Endothelial cell (in vitro differentiated cells): ENCODE measurements around the gene POLN. TPM values are rescaled to one million over a fixed set of nuclear protein-coding genes. Genes with fewer than 3 reads are reported as not detected.

ENCODE experiments used
- DNase-seq: peaks from one replicate; pipeline ENCODE4 v3.0.0; 2021; ENCODE audit warnings: low spot score
- H3K27ac Mint-ChIP-seq: one replicate; pipeline ENCODE4 v1.8.0; 2021; ENCODE audit warnings: mixed read lengths, inconsistent platforms; ENCODE audit not compliant: unreplicated experiment
- H3K27me3 Mint-ChIP-seq: one replicate; pipeline ENCODE4 v1.8.0; 2021; ENCODE audit warnings: mild to moderate bottlenecking, moderate library complexity, mixed read lengths, inconsistent platforms; ENCODE audit not compliant: unreplicated experiment
- H3K36me3 Mint-ChIP-seq: one replicate; pipeline ENCODE4 v1.8.0; 2021; ENCODE audit warnings: mild to moderate bottlenecking, low read depth, mixed read lengths, inconsistent platforms; ENCODE audit not compliant: unreplicated experiment
- H3K4me1 Mint-ChIP-seq: one replicate; pipeline ENCODE4 v1.8.0; 2021; ENCODE audit warnings: mild to moderate bottlenecking, mixed read lengths, inconsistent platforms; ENCODE audit not compliant: unreplicated experiment
- H3K4me3 Mint-ChIP-seq: one replicate; pipeline ENCODE4 v1.8.0; 2021; ENCODE audit warnings: mild to moderate bottlenecking, mixed read lengths, inconsistent platforms; ENCODE audit not compliant: unreplicated experiment
- H3K9me3 Mint-ChIP-seq: one replicate; pipeline ENCODE4 v1.8.0; 2021; ENCODE audit warnings: mixed read lengths, inconsistent platforms; ENCODE audit not compliant: unreplicated experiment
- total RNA-seq: library from RNA; stranded (reverse); fragmentation: NEBNext Ultra II Directional; extraction: Animal tissue kit (Norgen Biotek cat#: 25700); gene quantifications from one replicate; pipeline ENCODE4 v1.2.1, GENCODE V29; 2021; ENCODE audit not compliant: unreplicated experiment
- TF ChIP-seq, protein P1 (sequence below): fragments of 200-600 bp; sonication (generic); IDR thresholded peaks from one replicate; pipeline ENCODE4 v1.5.0; 2021; ENCODE audit warnings: antibody characterized with exemption; ENCODE audit not compliant: unreplicated experiment

Gene POLN
- total RNA-seq, 1 donor from 2014 or later: 2.5 TPM

DNA sequence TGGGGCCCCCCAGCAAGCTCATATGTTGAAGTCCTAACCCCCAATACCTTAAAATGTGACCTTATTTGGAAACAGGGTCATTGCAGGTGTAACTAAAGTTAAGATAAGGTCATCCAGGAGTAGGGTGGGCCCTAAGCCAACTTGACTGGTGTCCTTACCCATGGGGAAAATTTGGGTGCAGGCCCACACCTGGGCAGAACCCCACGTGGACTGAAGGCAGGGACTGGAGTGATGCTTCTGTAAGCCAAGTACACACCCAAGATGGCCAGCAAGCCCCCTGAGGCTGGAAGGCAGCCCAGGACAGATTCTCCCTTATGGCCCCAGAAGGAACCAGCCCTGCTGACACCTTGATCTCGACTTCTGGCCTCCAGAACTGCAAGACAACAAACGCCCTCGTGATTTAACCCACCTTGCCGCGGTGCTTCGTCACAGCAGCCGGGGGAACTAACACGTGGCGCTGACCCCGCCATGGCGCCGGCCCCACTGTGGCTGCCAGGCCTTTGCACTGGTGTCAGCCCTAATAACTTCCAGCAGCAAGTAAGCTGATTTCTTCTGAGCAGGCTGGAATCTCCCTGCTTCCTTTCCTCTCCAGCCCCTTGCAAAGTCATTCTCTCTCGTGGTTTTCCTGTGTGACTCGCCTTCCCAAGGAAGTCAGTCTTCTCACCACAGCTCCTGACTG, 43.2 kb upstream of the POLN start:
- Mint-ChIP-seq H3K4me3 (no peak overlapping the region), H3K27me3 (peaks cover 6% of the 10 kb centered on the region), H3K36me3 (no peaks in the 10 kb centered on the region), H3K4me1 (peaks cover 8% of the 10 kb centered on the region), H3K27ac (no peak overlapping the region), H3K9me3 (no peaks in the 10 kb centered on the region)
- DNase-seq: no peak
- TF ChIP-seq, protein P1, sequence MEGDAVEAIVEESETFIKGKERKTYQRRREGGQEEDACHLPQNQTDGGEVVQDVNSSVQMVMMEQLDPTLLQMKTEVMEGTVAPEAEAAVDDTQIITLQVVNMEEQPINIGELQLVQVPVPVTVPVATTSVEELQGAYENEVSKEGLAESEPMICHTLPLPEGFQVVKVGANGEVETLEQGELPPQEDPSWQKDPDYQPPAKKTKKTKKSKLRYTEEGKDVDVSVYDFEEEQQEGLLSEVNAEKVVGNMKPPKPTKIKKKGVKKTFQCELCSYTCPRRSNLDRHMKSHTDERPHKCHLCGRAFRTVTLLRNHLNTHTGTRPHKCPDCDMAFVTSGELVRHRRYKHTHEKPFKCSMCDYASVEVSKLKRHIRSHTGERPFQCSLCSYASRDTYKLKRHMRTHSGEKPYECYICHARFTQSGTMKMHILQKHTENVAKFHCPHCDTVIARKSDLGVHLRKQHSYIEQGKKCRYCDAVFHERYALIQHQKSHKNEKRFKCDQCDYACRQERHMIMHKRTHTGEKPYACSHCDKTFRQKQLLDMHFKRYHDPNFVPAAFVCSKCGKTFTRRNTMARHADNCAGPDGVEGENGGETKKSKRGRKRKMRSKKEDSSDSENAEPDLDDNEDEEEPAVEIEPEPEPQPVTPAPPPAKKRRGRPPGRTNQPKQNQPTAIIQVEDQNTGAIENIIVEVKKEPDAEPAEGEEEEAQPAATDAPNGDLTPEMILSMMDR: no peak

DNA sequence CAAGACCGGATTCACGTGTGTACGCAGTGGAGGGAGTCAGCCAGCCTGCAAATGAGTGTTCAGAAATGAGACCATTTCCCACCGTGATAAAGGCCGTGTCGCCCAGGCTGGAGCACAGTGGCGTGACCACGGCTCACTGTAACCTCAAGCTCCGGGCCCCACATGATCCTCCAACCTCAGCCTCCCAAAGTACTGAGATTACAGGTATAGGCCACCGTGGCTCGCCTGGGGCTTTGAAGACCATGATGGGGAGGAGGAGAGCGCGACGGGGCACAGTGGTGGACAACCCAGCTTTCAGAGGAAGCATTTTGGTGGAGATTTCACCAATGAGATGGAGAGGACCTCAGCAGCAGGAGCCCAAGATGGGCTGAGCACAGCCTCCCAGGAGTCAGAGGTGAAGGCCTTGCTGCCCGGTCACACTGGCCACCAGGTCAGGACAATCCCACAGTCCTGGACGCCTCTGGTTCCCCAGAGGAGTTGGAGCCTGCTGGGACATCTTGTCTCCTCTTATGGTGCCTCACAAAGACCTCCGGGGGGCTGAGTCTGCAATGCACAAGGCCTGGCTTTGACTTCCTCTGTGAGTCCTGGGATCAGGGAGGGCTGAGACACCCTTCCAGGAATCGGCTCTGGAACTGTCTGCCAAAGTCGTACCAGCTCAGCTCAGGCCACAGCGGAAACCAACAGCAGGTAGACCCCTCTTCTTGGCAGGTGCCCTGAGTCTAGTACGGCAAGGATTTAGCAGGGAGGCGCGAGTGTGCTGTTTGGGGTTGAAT, 42.4 kb upstream of the POLN start:
- TF ChIP-seq, protein P1: no peak
- Mint-ChIP-seq H3K4me3 (no peak overlapping the region), H3K27me3 (peaks cover 6% of the 10 kb centered on the region), H3K27ac (peak overlapping the region; percentile 61), H3K9me3 (no peaks in the 10 kb centered on the region), H3K4me1 (peaks cover 8% of the 10 kb centered on the region), H3K36me3 (no peaks in the 10 kb centered on the region)
- DNase-seq: no peak

- Mint-ChIP-seq H3K36me3 (no peaks in the 10 kb centered on the region), H3K4me1 (peaks cover 8% of the 10 kb centered on the region), H3K27ac (peak overlapping the region; percentile 7), H3K27me3 (peaks cover 6% of the 10 kb centered on the region), H3K9me3 (no peaks in the 10 kb centered on the region), H3K4me3 (no peak overlapping the region)
- TF ChIP-seq, protein P1: no peak
- DNase-seq: no peak
Observed at GRCh38 chr4:2283199-2283711, 41.3 kb upstream of the POLN start.

GRCh38 chr4:2281575-2282343, 39.8 kb upstream of the POLN start:
- Mint-ChIP-seq H3K27ac (peak overlapping the region; percentile 52), H3K27me3 (peaks cover 6% of the 10 kb centered on the region), H3K36me3 (no peaks in the 10 kb centered on the region), H3K9me3 (no peaks in the 10 kb centered on the region), H3K4me1 (peaks cover 8% of the 10 kb centered on the region), H3K4me3 (no peak overlapping the region)
- TF ChIP-seq, protein P1: no peak
- DNase-seq: no peak
